ENCODE results near the gene STXBP5L.
"Not testable (repeated sequence)": the region's sequence is repeated elsewhere in the genome, so short reads cannot be mapped to it uniquely, and the experiment has no call there.

DNA sequence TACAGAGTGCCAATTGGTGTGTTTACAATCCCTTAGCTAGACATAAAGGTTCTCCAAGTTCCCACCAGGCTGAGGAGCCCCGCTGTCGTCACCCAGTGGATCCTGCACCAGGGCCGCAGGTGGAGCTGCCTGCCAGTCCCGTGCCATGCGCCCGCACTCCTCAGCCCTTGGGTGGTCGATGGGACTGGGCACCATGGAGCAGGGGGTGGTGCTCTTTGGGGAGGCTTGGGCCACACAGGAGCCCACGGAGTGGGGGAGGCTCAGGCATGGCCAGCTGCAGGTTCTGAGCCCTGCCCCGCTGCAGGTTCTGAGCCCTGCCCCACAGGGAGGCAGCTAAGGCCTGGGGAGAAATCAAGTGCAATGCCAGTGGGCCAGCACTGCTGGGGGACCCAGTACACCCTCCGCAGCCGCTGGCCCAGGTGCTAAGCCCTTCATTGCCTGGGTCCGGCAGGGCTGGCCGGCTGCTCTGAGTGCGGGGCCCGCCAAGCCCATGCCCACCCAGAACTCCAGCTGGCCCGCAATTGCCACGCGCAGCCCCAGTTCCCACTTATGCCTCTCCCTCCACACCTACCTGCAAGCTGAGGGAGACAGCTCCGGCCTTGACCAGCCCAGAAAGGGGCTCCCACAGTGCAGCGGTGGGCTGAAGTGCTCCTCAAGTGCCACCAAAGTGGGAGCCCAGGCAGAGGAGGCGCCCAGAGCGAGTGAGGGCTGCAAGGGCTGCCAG lies 170.5 kb downstream of the STXBP5L start:
- not testable (repeated sequence) for TF ChIP-seq POLR2A (IDR thresholded peaks at IDR 0.05)
- TF ChIP-seq, protein P1, sequence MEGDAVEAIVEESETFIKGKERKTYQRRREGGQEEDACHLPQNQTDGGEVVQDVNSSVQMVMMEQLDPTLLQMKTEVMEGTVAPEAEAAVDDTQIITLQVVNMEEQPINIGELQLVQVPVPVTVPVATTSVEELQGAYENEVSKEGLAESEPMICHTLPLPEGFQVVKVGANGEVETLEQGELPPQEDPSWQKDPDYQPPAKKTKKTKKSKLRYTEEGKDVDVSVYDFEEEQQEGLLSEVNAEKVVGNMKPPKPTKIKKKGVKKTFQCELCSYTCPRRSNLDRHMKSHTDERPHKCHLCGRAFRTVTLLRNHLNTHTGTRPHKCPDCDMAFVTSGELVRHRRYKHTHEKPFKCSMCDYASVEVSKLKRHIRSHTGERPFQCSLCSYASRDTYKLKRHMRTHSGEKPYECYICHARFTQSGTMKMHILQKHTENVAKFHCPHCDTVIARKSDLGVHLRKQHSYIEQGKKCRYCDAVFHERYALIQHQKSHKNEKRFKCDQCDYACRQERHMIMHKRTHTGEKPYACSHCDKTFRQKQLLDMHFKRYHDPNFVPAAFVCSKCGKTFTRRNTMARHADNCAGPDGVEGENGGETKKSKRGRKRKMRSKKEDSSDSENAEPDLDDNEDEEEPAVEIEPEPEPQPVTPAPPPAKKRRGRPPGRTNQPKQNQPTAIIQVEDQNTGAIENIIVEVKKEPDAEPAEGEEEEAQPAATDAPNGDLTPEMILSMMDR (IDR thresholded peaks at IDR 0.05), result not testable (repeated sequence)

All from vagina (tissue), 2 donors.